Small intestine (tissue), 7 donors: ENCODE data around the gene GPBP1. TPM values are rescaled to one million over a fixed set of nuclear protein-coding genes. Genes with fewer than 3 reads are reported as not detected.
"Not testable (repeated sequence)": the region's sequence is repeated elsewhere in the genome, so short reads cannot be mapped to it uniquely, and the experiment has no call there.

Experiments
- DNase-seq, 2 donors: peaks; one replicate each; pipeline versions ENCODE4 v3.0.0 to v3.0.0-alpha.2; 2013
- FAIRE-seq: peaks from 2 replicates; lab custom pipeline; 2012; peaks lifted over from hg19 to GRCh38; lab: Jason Lieb, UNC
- H3K27ac ChIP-seq, 3 donors: one replicate each; pipeline ENCODE4 v1.5.1; 2013; ENCODE audit warnings: low read length in 2 of 3, mild to moderate bottlenecking in 2 of 3, control low read depth in 1 of 3, inconsistent platforms in 1 of 3, low read depth in 1 of 3, moderate library complexity in 1 of 3
- H3K27me3 ChIP-seq, 3 donors: one replicate each; pipeline ENCODE4 v1.6.1; 2013; ENCODE audit warnings: low read length in 3 of 3, inconsistent platforms in 1 of 3; ENCODE audit not compliant: control insufficient read depth in 3 of 3, insufficient read depth in 3 of 3
- H3K36me3 ChIP-seq, 3 donors: one replicate each; pipeline ENCODE4 v1.6.1; 2013; ENCODE audit warnings: low read length in 3 of 3, inconsistent platforms in 1 of 3, low read depth in 1 of 3, mild to moderate bottlenecking in 1 of 3, moderate library complexity in 1 of 3; ENCODE audit not compliant: control insufficient read depth in 3 of 3, insufficient read depth in 2 of 3
- H3K4me1 ChIP-seq, 3 donors: one replicate each; pipeline ENCODE4 v1.6.1; 2013; ENCODE audit warnings: low read length in 2 of 3, inconsistent platforms in 1 of 3, low read depth in 1 of 3, mild to moderate bottlenecking in 1 of 3, moderate library complexity in 1 of 3; ENCODE audit not compliant: control insufficient read depth in 3 of 3, insufficient read depth in 2 of 3
- H3K4me3 ChIP-seq, 3 donors: one replicate each; pipeline ENCODE4 v1.5.1; 2013; ENCODE audit warnings: low read length in 3 of 3, control low read depth in 1 of 3, inconsistent platforms in 1 of 3, low read depth in 1 of 3, mild to moderate bottlenecking in 1 of 3, moderate library complexity in 1 of 3
- H3K9me3 ChIP-seq, 2 donors: one replicate each; pipeline ENCODE4 v1.6.1; 2013; ENCODE audit warnings: low read depth in 1 of 2, low read length in 1 of 2; ENCODE audit not compliant: control insufficient read depth in 2 of 2, insufficient read depth in 1 of 2
- whole genome bisulfite sequencing, 3 donors: extraction: QIAGEN DNeasy Blood & Tissue Kit; methylation state at CpG; one replicate each; pipeline ENCODE4 v1.1.7; 2013; 5-methylcytosine and 5-hydroxymethylcytosine counted together
- polyA plus RNA-seq, 4 donors: library from polyadenylated mRNA; stranded (reverse) in 3 of 4; unstranded in 1 of 4; fragments of 200-250 nt in 3 of 4; fragments of 120-200 nt in 1 of 4; gene quantifications; one replicate each; pipeline versions ENCODE4 v1.2.1 to v1.2.3, GENCODE V29; 2013
- donor health status: healthy with polysubstance abuse.
- donor health status: control.
- donor health status: control.
- donor health status: Bipolar disorder and iron deficiency.
- donor health status: healthy.

The GPBP1 gene
- polyA plus RNA-seq, 4 donors: 41.4 to 93.5 (median 45.2) TPM

- no peaks in the 10 kb centered on the region for H3K27me3 ChIP-seq
- H3K36me3 ChIP-seq: peaks cover 0 to 4% (median 0%) of the 10 kb centered on the region in 3 donors
- peak in 1 of 2 donors; percentile 64 for DNase-seq
- H3K9me3 ChIP-seq: no peaks in the 10 kb centered on the region
- 0 to 2% (median 0%) methylated on average over 31 of the region's 31 CpGs for WGBS, 3 donors
- peak overlapping the region; percentile 62 to 98 (median 95) for H3K4me3 ChIP-seq
- peak overlapping the region; percentile 98 to 99 (median 99) for H3K27ac ChIP-seq
- H3K4me1 ChIP-seq: peaks cover 0 to 2% (median 0%) of the 10 kb centered on the region in 3 donors
- no peak for FAIRE-seq
These were observed 1.2 kb upstream of the GPBP1 start for GRCh38 chr5:57172466-57173318.

- Histone ChIP-seq H3K9me3 (no peaks in the 10 kb centered on the region), H3K36me3 (peaks cover 0 to 11% (median 0%) of the 10 kb centered on the region in 3 donors), H3K27me3 (no peaks in the 10 kb centered on the region), H3K27ac (peak overlapping the region; percentile 99 to 100 (median 99)), H3K4me3 (peak overlapping the region; percentile 83 to 98 (median 95)), H3K4me1 (peaks cover under 1 to 4% (median 2%) of the 10 kb centered on the region in 3 donors)
- FAIRE-seq (no peak), DNase-seq (peak in 1 of 2 donors; percentile 51)
- WGBS, 3 donors: 0 to 1% (median 1%) methylated on average over 36 to 47 of the region's 47 CpGs
These were observed 450 bp downstream of the GPBP1 start for GRCh38 chr5:57174128-57174889.

GRCh38 chr5:57174890-57175510 lies 1.1 kb downstream of the GPBP1 start:
- Histone ChIP-seq H3K4me3 (peak overlapping the region; percentile 83 to 98 (median 95)), H3K27me3 (no peaks in the 10 kb centered on the region), H3K27ac (peak overlapping the region; percentile 99 to 100 (median 99)), H3K9me3 (no peaks in the 10 kb centered on the region), H3K36me3 (peaks cover 0 to 16% (median 3%) of the 10 kb centered on the region in 3 donors), H3K4me1 (peaks cover 3 to 7% (median 6%) of the 10 kb centered on the region in 3 donors)
- 1% methylated on average over 11 of the region's 11 CpGs for WGBS, 3 donors
- FAIRE-seq (no peak), DNase-seq (peak in 1 of 2 donors; percentile 45)

- H3K4me1 ChIP-seq: peaks cover 3 to 9% (median 7%) of the 10 kb centered on the region in 3 donors
- peaks cover 0 to 18% (median 3%) of the 10 kb centered on the region in 3 donors for H3K36me3 ChIP-seq
- 2 to 4% (median 2%) methylated on average over 11 of the region's 11 CpGs for WGBS, 3 donors
- DNase-seq (peak in 1 of 2 donors; percentile 38), FAIRE-seq (no peak)
- H3K4me3 ChIP-seq: peak overlapping the region; percentile 30 to 98 (median 95)
- no peaks in the 10 kb centered on the region for H3K27me3 ChIP-seq
- H3K9me3 ChIP-seq: no peaks in the 10 kb centered on the region
- H3K27ac ChIP-seq: peak overlapping the region; percentile 32 to 99 (median 44)
These were observed 1.9 kb downstream of the GPBP1 start for GRCh38 chr5:57175551-57176309.

- no peaks in the 10 kb centered on the region for H3K9me3 ChIP-seq
These were observed 2.5 kb downstream of the GPBP1 start for GRCh38 chr5:57176350-57176857.

GRCh38 chr5:57177479-57178156 lies 3.8 kb downstream of the GPBP1 start:
- H3K9me3 ChIP-seq: no peaks in the 10 kb centered on the region
- peaks cover 0 to 27% (median 3%) of the 10 kb centered on the region in 3 donors for H3K36me3 ChIP-seq
- H3K27me3 ChIP-seq: no peaks in the 10 kb centered on the region
- 78 to 79% (median 78%) methylated on average over 14 of the region's 14 CpGs for WGBS, 3 donors
- no peak for DNase-seq
- peak overlapping the region in 2 of 3 donors; percentile 8 to 52 for H3K4me3 ChIP-seq
- FAIRE-seq: no peak
- H3K4me1 ChIP-seq: peaks cover 7 to 11% (median 7%) of the 10 kb centered on the region in 3 donors
- H3K27ac ChIP-seq: no peak overlapping the region

More at GRCh38 chr5:57176350-57176857, 2.5 kb downstream of the GPBP1 start:
- FAIRE-seq (no peak), DNase-seq (peak; percentile 52 to 62)
- peak overlapping the region; percentile 32 to 99 (median 62) for H3K27ac ChIP-seq
- H3K27me3 ChIP-seq: no peaks in the 10 kb centered on the region
- WGBS, 3 donors: 1 to 2% (median 1%) methylated on average over 7 of the region's 7 CpGs
- peak overlapping the region in 2 of 3 donors; percentile 95 to 98 for H3K4me3 ChIP-seq
- H3K4me1 ChIP-seq: peaks cover 7 to 13% (median 7%) of the 10 kb centered on the region in 3 donors
- peaks cover 0 to 23% (median 3%) of the 10 kb centered on the region in 3 donors for H3K36me3 ChIP-seq

GRCh38 chr5:57178238-57178637 lies 4.4 kb downstream of the GPBP1 start:
- 13 to 50% (median 38%) methylated on average over 12 of the region's 12 CpGs for whole genome bisulfite sequencing, 3 donors
- peaks cover 0 to 28% (median 3%) of the 10 kb centered on the region in 3 donors for H3K36me3 ChIP-seq
- H3K27me3 ChIP-seq, H3K27ac ChIP-seq, H3K9me3 ChIP-seq, FAIRE-seq, DNase-seq: not testable (repeated sequence)
- H3K4me1 ChIP-seq: peaks cover 7 to 12% (median 7%) of the 10 kb centered on the region in 3 donors
- H3K4me3 ChIP-seq: peak overlapping the region; percentile 4 to 52 (median 8)
